ENCODE data around the gene SKI.
"Not testable (repeated sequence)": the region's sequence is repeated elsewhere in the genome, so short reads cannot be mapped to it uniquely, and the experiment has no call there.

SKI gene

GRCh38 chr1:2231532-2232254 lies 3.6 kb downstream of the SKI start:
- DNase-seq, result peak; percentile 83

GRCh38 chr1:2232255-2232915 lies 4.3 kb downstream of the SKI start:
- no peak for DNase-seq

DNA sequence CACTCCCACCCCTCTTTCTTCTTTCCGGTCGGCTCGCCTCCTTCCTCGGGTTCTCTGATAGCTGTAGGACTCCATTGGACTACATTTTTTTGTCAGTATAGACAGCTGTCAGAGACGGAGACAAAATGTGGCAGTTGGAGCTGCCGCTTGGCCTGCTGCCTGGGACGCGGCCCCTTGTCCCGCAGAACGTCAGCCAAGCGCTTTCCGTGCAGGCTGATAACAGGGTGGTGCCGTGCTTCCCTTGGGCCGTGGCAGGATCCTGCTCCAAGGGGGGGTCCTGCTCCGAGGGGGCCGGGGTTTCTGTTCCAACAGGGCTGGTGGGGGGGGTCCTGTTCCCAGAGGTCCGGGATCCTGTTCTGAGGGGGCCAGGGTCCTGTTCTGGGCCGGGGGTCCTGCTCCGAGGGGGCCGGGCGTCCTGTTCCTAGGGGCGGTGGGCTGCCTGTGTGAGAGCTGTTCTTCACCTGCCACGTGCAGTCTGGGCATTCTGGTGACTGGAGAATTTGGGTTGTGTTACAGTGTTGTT lies 4.9 kb downstream of the SKI start:
- DNase-seq, result no peak

- DNase-seq, result no peak
Observed at GRCh38 chr1:2233468-2233867, 5.3 kb downstream of the SKI start.

GRCh38 chr1:2233997-2234761 lies 6.1 kb downstream of the SKI start:
- peak; percentile 87 for DNase-seq

DNA sequence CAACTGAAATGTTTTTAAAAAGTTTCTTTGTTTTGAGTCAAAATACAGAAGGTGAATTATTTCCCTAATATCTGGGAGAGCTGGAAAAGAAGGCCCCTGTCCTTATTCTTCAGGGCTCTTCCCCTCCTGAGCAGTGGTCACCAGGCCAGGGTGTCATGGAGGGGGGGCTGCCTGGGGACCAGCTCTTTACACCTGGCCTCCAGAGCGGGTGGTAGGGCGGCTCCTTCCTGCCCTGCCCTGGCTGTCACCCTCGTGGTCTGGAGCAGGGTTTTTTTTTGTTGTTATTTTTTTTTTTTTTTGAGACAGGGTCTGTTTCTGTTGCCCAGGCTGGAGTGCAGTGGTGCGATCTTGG lies 6.6 kb downstream of the SKI start:
- DNase-seq, result no peak

DNA sequence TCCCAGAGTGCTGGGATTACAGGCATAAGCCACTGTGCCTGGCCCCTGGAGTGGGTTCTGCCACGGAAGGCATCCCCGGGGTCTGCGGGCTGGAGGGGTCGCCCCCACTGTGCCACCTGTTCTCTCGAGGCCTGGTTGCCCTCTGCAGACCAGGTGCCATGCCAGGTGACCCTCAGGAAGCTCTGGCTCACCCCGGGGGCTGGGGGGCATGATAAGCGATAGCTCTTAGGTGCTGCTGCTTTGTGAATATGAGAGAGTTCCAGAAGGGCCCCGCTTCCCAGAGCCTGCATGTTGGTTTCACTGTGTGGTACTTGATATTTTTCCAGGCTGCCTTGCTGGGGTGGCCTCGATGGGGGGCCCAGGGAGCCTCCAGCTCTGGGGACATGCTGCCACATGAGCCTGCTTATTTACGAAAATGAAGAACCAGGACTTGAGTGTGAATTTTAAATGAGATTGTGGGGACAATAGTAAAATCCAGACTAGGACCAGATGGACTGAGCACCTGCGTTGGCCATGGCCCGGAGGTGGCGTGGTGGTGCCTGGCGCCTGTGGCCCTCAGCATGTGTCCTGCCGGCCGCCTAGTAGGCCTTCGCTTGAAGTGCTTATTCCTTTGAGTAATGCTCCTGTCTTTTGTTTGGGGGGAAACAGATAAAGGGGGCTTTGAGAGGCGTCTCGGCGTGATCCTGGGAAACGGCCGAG lies 7.3 kb downstream of the SKI start:
- DNase-seq, result no peak

GRCh38 chr1:2236695-2237677 lies 8.9 kb downstream of the SKI start:
- no peak for DNase-seq

GRCh38 chr1:2237773-2238172 lies 9.7 kb downstream of the SKI start:
- no peak for DNase-seq

DNA sequence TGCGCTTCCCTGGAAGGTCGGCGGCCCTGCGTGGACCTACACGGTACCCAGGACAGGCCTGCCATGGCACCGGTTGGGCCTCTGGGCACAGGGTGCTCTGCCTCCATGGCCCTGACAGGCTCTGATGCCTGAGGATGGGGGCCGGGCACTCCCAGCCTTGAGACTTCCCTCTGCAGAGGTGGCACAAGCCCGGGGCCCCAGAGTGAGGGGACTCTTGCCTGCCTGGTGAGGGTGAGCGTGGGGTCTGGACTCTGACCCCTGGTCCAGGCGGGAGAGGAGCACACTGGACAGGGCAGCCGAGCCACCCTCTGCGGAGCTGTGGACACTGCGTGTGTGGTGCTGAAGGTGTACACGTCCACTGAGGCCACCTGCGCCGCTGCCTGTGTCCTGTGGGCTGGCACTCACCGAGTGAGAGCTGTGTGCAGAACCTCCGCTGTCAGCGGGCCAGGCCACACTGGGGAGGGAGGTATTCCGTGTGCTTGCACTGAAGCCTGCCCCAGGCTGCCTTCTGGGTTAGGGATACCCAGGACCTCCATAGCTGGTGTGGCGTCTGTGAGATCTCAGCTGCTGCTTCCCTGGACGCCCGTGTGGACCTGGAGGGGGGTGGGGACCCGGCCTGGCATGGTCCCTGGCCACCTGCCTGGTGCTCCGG lies 10.4 kb downstream of the SKI start:
- no peak for DNase-seq

- no peak for DNase-seq
Observed at GRCh38 chr1:2239013-2239370, 10.9 kb downstream of the SKI start.

DNA sequence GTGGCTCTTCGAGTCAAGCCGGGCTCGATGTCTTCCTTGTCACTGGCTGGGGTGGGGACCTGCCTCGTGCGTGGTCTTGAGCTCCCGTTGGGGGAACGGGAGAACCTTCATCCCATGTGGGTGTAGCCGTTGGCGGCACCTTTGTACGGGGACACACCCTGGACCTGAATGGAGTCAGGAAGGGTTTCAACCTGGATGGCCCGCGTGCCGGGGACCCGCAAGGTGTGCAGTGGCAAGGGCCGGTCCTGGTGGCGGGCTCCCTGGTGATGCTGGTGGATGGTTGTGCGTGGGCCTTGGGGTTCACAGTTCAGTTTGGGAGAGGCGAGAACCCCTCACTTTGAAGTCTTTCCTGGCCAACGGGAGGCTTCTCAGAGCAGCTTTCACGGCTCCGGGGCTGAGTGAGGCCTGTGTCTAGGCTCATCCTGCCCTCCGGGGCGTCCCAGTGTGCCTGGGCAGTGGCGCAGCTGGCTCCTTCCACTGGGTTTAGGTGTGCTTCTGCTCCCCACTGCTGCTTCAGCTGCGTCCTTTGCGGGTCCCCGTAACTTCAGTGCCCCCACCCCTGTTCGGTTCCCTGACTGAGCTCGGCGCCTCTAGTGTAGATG lies 11.4 kb downstream of the SKI start:
- DNase-seq, result no peak

GRCh38 chr1:2240270-2241156 lies 12.4 kb downstream of the SKI start:
- peak; percentile 51 for DNase-seq

DNA sequence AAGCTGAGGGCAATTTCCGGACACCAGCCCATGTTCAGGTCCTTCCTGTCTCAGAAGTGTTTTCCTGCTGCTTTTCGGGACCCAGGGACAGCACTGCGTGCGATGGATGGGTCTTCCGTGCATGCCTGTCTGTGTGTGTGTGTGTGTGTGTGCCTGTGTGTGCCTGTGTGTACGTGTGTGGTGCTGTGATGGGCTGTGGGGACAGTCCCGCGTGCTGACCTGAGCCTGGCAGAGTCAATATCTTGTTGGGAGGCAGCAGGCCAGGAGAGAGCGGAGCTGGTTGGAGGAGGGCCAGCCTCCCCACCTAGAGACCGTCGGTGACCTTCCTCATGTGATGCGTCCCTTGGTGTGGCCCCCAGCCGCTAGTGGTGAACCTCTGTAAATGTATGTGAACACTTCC lies 13.7 kb downstream of the SKI start:
- DNase-seq, result no peak

DNA sequence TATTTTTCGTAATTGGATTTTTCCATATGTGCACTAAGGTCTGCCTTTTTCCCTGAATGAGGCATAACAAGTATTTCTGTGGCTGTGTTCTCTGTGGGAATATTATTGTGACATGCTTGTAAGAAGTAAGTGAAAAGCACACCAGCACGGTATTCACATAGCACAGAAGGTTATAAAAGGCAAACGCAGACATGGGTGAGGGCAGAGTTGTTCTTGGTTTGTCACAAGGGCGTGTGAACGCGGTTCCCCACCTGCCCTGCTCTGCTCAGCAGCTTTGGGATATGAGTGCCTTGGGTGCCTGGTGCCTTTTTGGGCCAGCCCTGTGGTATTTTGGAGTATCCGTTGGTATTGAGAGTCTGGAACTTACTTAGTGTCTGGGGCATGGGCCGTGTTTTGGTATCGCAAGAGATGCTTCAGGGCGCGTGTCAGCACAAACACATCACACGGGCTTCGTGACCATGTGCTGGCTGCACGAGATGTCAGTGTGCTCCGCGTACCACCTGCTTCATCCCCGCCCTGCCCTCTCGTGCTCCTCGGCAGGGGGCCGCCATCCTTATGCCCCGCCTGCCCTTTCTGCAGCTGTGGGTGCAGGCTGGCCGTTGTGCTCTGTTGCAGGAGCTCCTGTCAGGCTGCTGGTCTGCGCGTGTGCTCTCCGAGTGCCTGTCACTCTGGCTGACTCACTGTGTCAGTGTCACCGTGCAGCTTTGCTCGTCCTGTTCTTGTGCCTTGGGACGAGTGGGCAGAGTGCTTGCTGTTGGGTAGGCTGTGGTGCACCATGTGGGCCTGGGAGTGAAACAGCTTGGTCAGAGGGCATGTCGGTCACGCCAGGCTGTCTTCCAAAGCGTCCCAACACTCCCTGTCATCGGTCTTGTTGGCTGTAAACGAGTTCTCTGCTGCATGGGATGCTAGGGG lies 15.0 kb downstream of the SKI start:
- DNase-seq, result no peak

DNA sequence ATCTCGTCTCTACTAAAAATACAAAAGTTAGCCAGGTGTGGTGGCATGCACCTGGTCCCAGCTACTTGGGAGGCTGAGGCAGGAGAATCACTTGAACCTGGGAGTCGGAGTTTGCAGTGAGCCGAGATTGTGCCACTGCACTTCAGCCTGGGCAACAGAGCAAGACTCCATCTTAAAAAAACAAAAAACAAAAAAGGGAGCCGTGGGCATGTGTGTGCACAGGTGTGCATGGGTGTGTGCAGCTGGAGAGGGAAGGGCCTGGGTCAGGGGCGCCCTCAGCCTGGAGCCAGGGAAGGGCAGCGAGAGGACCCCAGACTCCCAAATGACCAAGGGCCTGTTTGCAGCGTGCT lies 18.9 kb downstream of the SKI start:
- DNase-seq, result not testable (repeated sequence)

DNA sequence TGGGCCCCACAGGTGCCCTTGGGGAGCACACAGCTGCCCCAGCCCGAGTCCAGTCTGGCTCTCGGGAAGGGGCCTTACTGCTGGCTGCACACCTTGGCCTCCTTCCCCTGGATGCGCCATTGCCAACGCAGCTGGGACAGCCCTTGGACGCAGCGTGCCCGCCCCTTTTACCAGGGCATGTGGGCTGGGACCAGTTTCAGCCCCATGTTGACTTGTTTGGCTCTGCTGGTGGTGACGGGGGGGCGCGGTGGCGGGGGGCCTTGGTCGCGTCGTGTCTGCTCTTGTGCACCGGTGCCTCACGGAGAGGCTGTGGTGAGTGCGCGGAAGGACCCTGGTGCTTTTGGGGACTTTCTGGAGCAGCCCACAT lies 19.6 kb downstream of the SKI start:
- no peak for DNase-seq

DNA sequence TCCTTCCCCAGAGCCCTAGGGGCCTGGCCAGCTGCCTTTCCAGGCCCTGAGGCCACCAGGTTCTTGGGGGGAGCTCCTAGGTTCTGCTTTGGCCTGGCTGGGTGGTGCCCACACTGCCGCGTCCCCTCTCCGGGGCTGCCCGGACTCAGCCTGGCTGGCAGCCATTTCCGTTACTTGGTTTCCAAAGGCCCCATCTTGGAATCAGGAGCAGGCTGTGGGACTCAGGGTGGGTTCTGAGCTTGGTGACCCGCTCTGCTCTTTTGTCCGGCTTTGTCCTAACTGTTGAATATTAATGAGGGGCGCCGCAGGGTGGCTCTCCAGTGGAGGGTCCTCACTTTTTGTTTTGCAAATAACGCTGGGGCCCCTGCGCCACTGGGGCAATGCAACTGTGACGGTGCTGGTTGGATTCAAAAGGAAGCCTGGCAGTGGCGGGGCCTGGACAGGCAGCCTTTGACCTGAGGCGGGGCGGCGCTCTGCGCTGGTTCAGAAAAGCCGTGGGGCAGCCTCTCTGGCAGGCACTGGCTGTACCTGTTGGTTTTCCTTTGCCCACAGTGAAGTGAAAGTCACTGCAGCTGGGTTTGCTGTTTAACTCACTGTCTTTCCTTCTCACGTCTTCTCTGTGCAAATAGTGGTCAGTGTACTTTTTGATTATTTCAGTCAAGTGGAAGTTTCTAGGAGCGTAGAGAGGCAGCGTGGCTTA lies 20.2 kb downstream of the SKI start:
- no peak for DNase-seq

Measured in fibroblast of skin of right biceps (primary cell).